HG03457 (cell line): Measurements from ENCODE around the gene DTNB.

Experiments used
- ATAC-seq: cut with Tn5 transposase; IDR thresholded peaks from one replicate; pipeline ENCODE4 v1.9.1; 2021; ENCODE audit warnings: moderate number of reproducible peaks; ENCODE audit not compliant: unreplicated experiment

The DTNB gene

DNA sequence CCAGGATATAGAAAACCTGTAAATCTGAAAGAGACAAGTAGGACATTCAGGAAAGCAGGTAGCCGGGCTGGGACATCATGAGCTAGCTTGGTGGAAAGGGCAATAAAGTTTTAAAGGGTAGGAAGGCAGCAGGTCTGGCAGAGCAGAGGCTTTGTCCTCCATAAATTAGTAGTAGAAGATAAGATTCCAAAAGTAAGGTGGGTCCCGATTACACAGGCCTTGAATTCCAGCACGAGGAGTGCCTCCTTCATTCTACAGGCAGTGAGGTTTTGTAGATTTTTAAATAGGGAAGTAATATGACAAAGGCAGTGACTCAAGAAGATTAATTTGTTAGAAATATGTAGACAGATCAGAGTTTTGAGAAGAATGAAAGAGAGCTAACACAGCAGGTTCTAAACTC is 160.7 kb downstream of the DTNB start:
- ATAC-seq: no peak

DNA sequence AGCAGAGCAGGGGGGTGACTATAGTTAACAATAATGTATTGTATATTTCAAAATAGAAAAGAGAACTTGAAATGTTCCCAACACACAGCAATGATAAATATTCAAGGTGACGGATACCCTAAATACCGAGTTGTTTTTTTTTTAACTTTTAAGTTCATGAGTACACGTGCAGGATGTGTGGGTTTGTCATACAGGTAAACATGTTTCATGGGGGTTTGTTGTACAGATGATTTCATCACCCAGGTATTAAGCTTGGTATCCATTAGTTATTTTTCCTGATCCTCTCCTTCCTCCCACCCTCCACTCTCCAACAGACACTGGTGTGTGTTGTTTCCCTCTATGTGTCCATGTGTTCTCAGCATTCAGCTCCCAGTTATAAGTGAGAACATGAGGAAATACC is 167.2 kb downstream of the DTNB start:
- no peak for ATAC-seq

DNA sequence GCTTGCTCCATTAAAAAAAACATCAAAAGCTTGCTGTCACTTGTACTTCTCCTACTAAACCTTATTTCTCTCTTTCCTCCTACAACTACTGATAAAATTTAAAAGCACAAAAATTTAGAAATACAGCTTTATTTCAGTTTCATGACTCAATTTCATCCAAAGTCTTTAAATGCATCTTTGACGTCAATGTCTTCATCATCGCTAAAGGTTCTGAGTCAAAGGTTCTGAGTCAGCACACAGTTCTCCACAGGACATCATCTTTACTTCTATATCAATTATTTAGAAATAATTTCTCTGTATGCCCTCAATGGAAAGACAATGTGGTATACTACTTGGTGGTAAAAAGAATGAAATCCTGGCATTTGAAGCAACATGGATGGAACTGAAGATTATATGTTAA is 167.8 kb downstream of the DTNB start:
- ATAC-seq: no peak

DNA sequence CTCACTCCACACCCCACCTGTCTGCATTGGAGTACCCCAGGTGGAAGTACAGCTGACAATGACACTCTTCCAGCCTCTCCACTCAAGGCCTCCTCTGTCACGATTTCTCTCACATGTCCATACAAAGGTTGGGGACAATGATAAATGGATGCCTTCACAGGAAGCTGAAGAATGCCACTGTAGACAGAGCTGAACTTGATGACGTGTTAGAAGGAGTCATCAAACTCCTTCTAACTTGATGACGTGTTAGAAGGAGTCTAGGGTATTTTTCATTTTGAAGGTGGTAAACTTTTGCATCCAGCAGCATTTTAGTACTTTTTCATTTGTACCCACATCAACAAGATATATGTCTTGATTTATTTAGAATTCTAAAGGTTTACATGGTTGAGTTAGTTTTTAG is 168.2 kb downstream of the DTNB start:
- ATAC-seq: no peak

DNA sequence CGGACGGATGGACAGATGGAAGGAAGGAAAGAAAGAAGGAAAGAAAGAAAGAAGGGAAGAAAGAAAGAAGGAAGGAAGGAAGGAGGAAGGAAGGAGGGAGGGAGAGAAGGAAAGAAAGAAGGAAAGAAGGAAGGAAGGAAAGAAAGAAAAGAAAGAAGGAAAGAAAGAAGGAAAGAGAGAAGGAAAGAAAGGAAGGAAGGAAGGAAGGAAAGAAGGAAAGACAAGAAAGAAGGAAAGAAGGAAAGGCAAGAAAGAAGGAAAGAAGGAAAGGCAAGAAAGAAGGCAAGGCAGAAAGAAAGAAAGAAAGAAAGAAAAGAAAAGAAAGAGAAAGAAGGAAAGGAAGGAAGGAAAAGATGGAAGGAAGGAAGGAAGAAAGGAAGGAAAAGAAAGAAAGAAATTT is 169.1 kb downstream of the DTNB start:
- ATAC-seq: no peak

DNA sequence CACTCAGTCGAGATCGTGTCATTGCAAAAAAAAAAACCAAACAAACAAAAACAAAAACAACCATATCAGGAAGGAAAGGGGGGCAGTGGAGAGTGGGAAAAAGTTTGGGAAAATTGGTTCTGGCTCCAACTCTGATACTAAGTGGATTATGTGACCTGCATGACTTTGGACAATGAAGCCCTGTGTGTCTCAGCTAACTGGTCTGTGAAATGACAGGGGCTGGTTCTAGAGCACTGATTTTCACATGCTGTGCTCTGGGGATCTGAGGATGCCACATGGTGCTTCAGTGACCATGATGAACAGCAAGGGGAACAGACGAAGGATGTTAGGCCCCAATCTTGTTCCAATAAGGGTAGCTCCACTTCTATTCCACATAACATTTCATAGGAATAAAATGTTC is 174.2 kb downstream of the DTNB start:
- ATAC-seq: no peak

DNA sequence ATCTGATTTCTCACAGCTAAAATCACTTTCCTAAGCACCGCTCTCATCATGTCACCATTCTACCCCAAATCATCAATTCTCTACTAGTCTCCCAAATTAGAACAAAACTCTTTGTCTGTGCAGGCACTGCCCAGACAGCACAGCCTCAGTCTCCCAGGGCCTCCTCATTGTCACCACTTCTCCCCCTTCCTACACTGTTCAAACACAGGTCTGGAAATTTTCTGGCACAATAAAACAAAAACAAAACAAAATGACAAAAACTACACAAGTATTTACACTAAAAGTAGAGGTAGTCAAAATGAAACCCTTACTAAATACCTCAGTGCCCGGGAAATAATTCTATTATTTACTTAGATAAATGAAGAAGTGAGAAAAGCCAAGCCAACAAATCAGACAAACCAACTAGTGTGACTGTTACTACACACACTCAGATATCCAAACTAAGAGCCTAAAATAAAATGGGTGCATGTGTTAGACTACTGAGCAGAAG is 175.4 kb downstream of the DTNB start:
- no peak for ATAC-seq

DNA sequence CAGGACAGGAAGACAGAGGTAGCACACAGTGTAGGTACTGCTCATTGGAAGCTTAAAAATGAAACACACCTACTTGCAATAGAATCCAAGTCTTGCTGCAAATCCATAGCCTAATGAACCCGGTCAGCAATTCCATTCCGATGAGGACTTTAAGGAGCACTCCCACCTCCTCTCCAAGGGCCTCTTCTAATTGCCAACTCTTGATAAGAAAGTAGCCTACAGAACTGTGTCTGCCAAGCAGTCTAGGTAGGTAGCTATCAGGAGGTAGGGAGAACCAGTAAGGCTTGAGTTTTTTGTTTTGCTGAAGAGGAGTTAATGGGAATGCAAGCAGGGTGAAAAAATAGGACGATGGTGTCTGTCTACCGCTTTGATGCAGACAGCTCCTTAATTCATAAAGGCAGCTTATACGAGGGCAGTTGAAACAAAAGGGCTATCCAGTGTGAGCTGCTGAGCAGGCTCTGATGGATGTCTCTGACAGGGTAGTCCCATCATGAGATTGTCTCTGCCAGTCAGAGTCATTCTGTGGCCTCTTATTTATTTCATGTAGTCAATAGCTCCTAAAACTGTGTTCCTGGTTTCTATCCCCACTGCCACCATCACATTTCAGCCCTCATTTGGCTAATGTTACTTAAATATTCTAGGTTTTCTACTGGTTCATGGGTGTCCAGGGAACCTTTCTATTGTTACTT is 176.0 kb downstream of the DTNB start:
- no peak for ATAC-seq

DNA sequence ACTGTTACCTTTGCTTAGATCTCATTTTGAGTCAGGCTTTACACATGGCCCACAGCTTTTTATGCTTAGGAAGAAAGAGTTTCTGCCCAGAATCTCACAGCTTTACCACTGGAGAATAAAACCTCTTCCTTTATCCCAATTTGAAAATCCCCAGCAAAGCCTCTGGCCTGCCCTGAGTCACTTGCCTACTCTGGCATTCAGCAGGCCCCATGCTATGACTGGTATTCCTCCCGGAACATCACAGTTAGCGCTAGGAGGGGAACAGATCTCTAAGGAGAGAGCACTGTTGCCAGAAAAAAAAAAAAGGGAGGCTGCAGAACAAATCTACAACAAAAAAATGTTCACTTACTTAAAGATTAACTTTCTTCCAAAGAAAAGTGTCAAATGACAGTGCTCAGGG is 178.8 kb downstream of the DTNB start:
- ATAC-seq: no peak

DNA sequence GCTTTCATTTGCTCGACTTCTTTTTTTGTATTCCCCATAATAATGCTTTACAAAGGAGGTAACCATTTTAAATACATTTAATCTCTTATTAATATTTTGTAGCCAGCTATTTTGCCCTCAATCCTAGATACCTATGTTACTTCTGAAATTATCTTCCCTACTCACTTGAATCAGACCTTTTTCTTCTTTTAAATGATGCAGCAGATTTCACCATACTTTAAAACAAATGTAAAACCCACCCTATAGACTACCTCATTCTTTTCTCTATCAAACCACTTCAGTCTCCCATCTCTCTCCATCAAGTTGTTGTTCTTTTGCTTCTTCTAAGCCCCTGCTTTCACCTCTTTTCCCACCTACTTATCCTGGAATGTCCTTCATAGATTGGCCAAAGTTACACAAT is 180.2 kb downstream of the DTNB start:
- ATAC-seq: no peak

DNA sequence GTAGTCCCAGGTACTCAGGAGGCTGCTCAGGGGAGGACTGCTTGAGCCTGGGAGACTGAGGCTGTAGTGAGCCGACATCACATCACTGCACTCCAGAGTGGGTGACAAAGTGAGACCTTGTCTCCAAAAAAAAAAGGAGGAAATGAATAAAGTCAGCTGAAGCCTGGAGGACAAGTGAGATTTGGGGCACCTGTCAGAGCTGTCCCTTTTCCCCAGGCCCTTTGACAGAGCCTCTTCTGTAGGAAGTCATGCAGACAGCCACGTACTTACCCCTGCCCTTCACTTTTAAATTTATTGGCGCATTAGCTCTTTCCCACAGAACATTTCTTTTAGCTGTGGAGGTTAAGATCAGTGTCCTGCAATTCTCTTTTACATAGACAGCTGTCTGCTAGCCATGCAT is 180.7 kb downstream of the DTNB start:
- ATAC-seq: no peak

DNA sequence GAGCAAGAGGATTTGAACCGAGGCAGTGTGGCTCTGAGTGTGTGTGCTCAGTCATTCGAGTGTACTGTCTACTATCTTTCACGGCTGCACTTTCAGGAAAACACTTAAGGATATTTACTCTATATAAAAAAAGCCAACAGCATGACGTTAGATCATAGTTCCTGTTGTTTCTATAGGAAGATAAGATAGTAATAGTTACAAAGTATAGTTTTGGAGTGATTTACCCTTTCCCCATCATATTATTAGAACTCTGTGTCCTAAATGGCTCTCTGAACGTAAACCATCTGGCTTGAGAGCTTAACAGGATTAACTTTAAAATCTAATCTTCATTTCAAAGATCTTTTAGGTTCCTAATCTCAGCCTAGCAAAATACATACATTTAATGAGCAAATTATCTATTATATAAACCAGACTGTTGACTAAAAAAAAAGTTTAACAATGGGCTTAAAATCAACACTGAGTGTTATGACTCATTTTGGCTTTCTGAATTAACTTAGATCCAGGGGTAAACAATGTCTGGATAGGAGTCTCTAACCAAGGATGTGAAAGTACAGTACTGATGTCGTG is 181.3 kb downstream of the DTNB start:
- no peak for ATAC-seq

DNA sequence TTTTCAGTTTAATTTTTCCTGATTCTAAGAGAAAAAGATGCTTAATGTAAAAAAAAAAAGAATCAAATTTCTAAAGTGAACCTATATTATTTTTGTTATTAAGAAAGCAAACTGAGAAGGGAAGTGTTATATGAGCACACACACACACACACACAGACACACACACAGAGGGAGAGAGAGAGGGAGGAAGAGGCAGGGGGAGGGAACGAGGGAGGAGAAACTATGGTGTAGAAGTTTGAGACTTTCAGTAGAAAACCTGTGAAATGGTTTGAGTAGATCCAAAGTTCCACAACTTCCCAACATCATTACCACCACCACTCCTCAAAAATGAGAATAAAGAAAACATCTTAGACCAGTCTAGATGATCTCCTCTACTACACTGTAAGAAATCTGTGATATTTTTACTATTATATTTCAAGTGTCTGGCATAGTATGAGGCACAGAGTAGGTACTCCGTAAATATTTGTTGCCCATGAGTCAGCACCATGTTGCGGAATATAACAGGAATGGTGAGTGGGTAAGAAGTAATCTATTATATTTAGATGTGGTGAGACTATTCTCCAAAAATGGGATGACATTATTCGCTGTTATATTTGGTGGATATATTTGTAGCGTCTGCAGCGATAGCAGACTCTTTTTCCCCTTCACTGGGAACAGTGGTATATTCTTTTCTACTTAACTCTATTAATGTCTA is 182.2 kb downstream of the DTNB start:
- no peak for ATAC-seq

DNA sequence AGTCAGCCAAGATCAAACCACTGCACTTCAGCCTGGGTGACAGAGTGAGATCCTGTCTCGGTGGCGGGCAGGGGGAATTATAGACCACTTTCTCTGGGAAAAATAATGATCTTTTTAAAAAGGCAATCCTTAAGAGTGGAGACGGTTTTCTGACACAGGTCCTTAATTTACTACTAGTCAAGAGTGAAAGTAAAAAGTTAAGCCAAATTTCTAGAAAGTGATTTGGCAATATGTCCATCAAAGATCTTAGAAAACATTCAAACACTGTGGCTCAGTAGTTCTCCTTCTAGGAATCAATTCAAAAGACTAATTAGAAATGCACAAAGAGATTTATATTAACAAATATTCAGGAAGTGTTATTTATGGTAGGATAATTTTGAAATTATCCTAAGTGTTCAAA is 183.2 kb downstream of the DTNB start:
- no peak for ATAC-seq

DNA sequence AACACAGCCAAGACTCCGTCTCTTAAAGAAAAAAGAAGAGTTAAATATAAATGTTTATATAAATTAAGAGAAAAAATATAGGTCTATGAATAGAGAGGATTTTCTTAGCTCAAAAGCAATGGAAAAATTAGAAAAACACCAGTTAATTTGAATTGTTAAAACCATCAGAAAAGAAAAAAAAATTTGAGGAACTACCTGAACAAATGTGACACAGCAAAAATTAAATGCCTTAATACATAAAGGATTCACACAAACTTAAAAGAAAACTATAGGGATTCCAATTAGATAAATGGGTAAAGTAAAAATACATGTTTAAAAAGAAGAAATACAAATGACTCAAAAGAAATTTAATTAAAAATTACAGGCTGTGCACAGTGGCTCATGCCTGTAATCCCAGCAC is 183.7 kb downstream of the DTNB start:
- ATAC-seq: no peak

DNA sequence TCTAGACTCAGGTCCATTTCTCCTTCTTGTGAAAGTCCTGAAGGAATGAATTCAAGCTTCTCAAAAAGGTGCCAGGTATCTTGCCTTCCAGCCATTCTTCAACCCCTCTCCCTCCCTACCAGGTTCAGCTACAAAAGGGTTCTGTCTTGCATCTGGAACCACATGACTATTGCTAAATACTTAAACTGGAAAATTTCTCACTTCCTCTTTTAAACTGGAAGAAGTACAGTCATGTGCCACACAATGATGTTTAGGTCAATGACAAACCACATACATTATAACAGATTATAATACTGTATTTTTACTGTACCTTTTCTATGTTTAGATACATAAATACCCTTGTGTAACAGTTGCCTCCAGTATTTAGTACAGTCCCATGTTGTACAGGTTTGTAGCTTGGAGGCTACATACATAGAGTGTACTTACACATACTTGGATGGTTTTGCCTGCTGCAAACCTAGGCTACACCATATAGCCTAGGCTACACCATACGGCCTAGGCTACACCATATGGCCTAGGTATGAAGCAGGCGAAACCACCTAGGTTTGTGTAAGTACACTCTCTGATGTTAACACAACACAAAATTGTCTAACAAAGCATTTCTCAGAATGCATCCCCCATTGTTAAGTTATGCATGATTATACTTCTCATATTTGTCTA is 189.6 kb downstream of the DTNB start:
- no peak for ATAC-seq

DNA sequence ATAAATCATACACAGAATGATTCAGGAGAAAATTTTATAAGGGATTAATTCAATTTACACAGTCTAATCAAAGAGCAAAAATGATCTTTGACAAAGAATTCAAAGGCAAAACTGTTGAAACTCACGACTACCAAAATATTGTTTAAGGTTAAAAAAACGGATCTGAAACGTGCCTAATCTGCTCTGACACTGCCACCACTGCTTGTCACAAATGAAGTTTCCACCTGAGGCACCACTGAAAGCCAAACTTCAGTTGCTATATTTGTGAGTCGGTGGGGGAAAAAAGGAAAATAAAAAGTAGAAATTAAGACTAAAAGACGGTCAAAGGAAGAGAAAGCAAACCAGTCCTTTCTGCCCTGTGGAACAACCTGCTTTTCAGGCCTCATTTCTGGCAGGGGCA is 191.0 kb downstream of the DTNB start:
- ATAC-seq: no peak

DNA sequence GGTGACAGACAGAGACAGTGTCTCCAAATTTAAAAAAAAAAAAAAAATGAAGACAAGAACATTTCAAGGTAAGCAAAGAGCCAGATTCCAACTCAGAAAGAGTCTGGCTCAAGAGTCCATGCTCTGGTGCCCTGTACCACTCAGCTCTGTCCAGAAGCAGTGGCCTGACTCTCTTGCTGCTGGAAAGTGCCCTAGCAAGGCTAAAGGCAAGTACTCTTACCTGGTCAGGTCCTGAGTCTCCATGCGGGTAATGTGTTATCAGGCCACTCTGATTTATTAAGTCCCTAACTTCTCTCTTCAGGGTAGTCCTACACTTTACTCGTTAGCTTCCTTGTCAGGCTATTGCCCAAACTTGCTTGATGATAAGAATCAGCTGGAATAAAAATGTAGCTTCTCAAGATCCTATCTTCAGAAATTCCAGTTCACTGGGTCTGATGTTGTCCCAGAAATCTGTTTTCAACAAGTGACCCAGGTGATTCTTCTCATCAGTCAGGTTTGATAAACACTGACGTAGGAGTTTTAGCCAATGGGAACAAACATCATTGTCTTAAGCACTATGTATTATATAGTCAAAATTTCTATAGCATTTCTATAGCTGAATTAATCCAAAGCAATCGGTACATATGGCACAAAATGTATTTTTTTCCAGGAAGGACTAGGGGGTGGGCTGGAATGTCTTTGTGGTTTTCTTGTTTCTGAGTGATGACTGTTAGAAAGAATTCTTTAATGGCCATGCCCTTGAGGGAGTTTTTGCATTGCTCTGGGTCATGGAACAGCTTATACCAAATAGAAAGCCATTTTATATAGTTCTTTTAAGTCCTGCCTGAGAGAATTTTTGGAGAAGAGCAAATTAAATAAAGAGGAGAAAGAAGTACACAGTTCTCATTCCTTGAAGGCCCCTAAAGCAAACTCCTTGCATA is 191.7 kb downstream of the DTNB start:
- ATAC-seq: no peak

DNA sequence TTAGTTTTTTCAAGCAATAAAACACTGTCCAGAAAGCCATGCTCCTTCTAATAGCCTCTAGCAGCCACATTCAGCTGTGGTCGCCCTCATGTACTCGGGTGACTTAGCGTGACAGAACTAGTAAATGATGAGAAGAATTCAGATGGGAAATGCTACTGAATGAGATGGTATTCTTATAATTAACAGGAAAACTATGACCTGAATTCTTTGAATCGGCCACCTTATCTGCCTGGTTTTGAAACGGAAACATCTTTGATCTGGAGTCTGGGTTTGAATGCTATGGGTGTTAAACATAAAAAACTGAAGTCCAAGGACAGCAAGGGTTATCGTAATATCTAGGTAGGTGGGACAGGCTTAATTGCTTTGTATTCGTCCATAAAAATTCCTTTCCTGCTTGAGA is 192.8 kb downstream of the DTNB start:
- no peak for ATAC-seq

DNA sequence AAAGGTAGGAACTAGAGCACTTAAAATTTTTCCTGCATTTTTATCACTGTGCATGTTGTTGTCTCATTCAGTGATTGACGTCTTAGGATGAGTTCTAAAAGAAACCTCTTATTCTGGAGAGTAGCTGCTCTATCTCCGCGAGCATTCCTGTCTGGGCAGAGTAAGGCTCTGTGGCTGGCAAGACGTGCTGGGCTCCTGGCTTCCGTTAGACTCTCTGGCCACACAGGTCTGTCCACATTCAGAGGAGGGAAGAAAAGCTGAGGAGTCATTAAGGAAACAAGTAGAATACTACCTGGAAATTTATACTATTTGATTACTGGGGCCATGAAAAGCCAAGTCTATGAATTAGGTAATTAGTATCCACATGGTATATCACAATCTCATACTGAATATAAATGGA is 193.6 kb downstream of the DTNB start:
- ATAC-seq: no peak

DNA sequence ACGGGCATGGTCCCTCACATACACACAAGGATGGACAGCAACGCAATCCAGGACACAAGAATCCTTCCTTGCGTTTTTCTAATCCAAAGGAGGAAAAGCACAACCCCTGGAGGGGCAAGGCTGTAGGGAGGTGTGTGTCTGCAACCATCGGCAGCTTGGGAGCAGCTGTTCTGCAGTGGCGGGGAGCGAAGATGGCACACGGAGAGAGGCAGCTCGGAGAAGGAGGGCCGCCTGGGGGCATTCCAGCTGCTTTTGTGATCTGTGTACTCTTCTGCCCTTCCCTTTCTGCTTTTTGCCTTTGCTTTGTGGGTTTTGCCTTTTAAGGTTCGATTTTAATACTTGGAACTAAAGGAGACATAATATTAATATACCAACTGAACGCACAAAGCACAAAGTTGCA is 194.6 kb downstream of the DTNB start:
- ATAC-seq: no peak
